ENCODE results near the gene MSI2.

Gene MSI2

GRCh38 chr17:57643062-57643461 lies 386.7 kb downstream of the MSI2 start:
- Histone ChIP-seq H3K36me3 (ENCODE audit: control insufficient read depth, low read depth, low read length) (no peaks in the 10 kb centered on the region), H3K27me3 (ENCODE audit: control insufficient read depth, insufficient read depth, low read length) (no peaks in the 10 kb centered on the region), H3K27ac (ENCODE audit: low read length) (no peak overlapping the region), H3K4me1 (ENCODE audit: control insufficient read depth, low read depth, low read length) (peaks cover 4% of the 10 kb centered on the region), H3K4me3 (ENCODE audit: low read length) (no peak overlapping the region), H3K9ac (ENCODE audit: low read length) (no peak overlapping the region), H3K9me3 (ENCODE audit: control insufficient read depth, low read depth, low read length) (no peaks in the 10 kb centered on the region)

- Histone ChIP-seq H3K4me3 (ENCODE audit: low read length) (no peak overlapping the region), H3K27ac (ENCODE audit: low read length) (no peak overlapping the region), H3K4me1 (ENCODE audit: control insufficient read depth, low read depth, low read length) (peaks cover 6% of the 10 kb centered on the region), H3K27me3 (ENCODE audit: control insufficient read depth, insufficient read depth, low read length) (no peaks in the 10 kb centered on the region), H3K9me3 (ENCODE audit: control insufficient read depth, low read depth, low read length) (no peaks in the 10 kb centered on the region), H3K9ac (ENCODE audit: low read length) (no peak overlapping the region), H3K36me3 (ENCODE audit: control insufficient read depth, low read depth, low read length) (no peaks in the 10 kb centered on the region)
Observed at GRCh38 chr17:57644326-57644725, 388.0 kb downstream of the MSI2 start.

GRCh38 chr17:57645950-57646665 lies 389.8 kb downstream of the MSI2 start:
- Histone ChIP-seq H3K9me3 (ENCODE audit: control insufficient read depth, low read depth, low read length) (no peaks in the 10 kb centered on the region), H3K36me3 (ENCODE audit: control insufficient read depth, low read depth, low read length) (no peaks in the 10 kb centered on the region), H3K4me1 (ENCODE audit: control insufficient read depth, low read depth, low read length) (peaks cover 24% of the 10 kb centered on the region), H3K9ac (ENCODE audit: low read length) (no peak overlapping the region), H3K27me3 (ENCODE audit: control insufficient read depth, insufficient read depth, low read length) (no peaks in the 10 kb centered on the region), H3K27ac (ENCODE audit: low read length) (no peak overlapping the region), H3K4me3 (ENCODE audit: low read length) (no peak overlapping the region)

- Histone ChIP-seq H3K4me3 (ENCODE audit: low read length) (no peak overlapping the region), H3K4me1 (ENCODE audit: control insufficient read depth, low read depth, low read length) (peaks cover 21% of the 10 kb centered on the region), H3K27me3 (ENCODE audit: control insufficient read depth, insufficient read depth, low read length) (no peaks in the 10 kb centered on the region), H3K27ac (ENCODE audit: low read length) (no peak overlapping the region), H3K9ac (ENCODE audit: low read length) (no peak overlapping the region), H3K36me3 (ENCODE audit: control insufficient read depth, low read depth, low read length) (no peaks in the 10 kb centered on the region), H3K9me3 (ENCODE audit: control insufficient read depth, low read depth, low read length) (no peaks in the 10 kb centered on the region)
Observed at GRCh38 chr17:57648720-57649119, 392.4 kb downstream of the MSI2 start.

GRCh38 chr17:57649191-57649590 lies 392.9 kb downstream of the MSI2 start:
- Histone ChIP-seq H3K9me3 (ENCODE audit: control insufficient read depth, low read depth, low read length) (no peaks in the 10 kb centered on the region), H3K27ac (ENCODE audit: low read length) (no peak overlapping the region), H3K36me3 (ENCODE audit: control insufficient read depth, low read depth, low read length) (no peaks in the 10 kb centered on the region), H3K4me1 (ENCODE audit: control insufficient read depth, low read depth, low read length) (peaks cover 21% of the 10 kb centered on the region), H3K9ac (ENCODE audit: low read length) (no peak overlapping the region), H3K4me3 (ENCODE audit: low read length) (no peak overlapping the region), H3K27me3 (ENCODE audit: control insufficient read depth, insufficient read depth, low read length) (no peaks in the 10 kb centered on the region)

GRCh38 chr17:57649731-57650484 lies 393.6 kb downstream of the MSI2 start:
- H3K4me1 ChIP-seq (ENCODE audit: control insufficient read depth, low read depth, low read length): peaks cover 21% of the 10 kb centered on the region
- no peaks in the 10 kb centered on the region for H3K9me3 ChIP-seq (ENCODE audit: control insufficient read depth, low read depth, low read length)
- peak overlapping the region; percentile 8 for H3K27ac ChIP-seq (ENCODE audit: low read length)
- H3K36me3 ChIP-seq (ENCODE audit: control insufficient read depth, low read depth, low read length): no peaks in the 10 kb centered on the region
- H3K9ac ChIP-seq (ENCODE audit: low read length): no peak overlapping the region
- H3K27me3 ChIP-seq (ENCODE audit: control insufficient read depth, insufficient read depth, low read length): no peaks in the 10 kb centered on the region
- peak overlapping the region; percentile 35 for H3K4me3 ChIP-seq (ENCODE audit: low read length)

- Histone ChIP-seq H3K27me3 (ENCODE audit: control insufficient read depth, insufficient read depth, low read length) (no peaks in the 10 kb centered on the region), H3K27ac (ENCODE audit: low read length) (peak overlapping the region; percentile 8), H3K9ac (ENCODE audit: low read length) (no peak overlapping the region), H3K9me3 (ENCODE audit: control insufficient read depth, low read depth, low read length) (no peaks in the 10 kb centered on the region), H3K4me3 (ENCODE audit: low read length) (peak overlapping the region; percentile 35), H3K4me1 (ENCODE audit: control insufficient read depth, low read depth, low read length) (peaks cover 21% of the 10 kb centered on the region), H3K36me3 (ENCODE audit: control insufficient read depth, low read depth, low read length) (no peaks in the 10 kb centered on the region)
Observed at GRCh38 chr17:57650548-57650947, 394.2 kb downstream of the MSI2 start.

- Histone ChIP-seq H3K27me3 (ENCODE audit: control insufficient read depth, insufficient read depth, low read length) (no peaks in the 10 kb centered on the region), H3K9ac (ENCODE audit: low read length) (no peak overlapping the region), H3K9me3 (ENCODE audit: control insufficient read depth, low read depth, low read length) (no peaks in the 10 kb centered on the region), H3K4me1 (ENCODE audit: control insufficient read depth, low read depth, low read length) (peaks cover 21% of the 10 kb centered on the region), H3K27ac (ENCODE audit: low read length) (no peak overlapping the region), H3K36me3 (ENCODE audit: control insufficient read depth, low read depth, low read length) (no peaks in the 10 kb centered on the region), H3K4me3 (ENCODE audit: low read length) (no peak overlapping the region)
Observed at GRCh38 chr17:57651451-57651850, 395.1 kb downstream of the MSI2 start.

GRCh38 chr17:57651996-57652395 lies 395.7 kb downstream of the MSI2 start:
- H3K27me3 ChIP-seq (ENCODE audit: control insufficient read depth, insufficient read depth, low read length): no peaks in the 10 kb centered on the region
- no peak overlapping the region for H3K27ac ChIP-seq (ENCODE audit: low read length)
- peaks cover 21% of the 10 kb centered on the region for H3K4me1 ChIP-seq (ENCODE audit: control insufficient read depth, low read depth, low read length)
- no peaks in the 10 kb centered on the region for H3K9me3 ChIP-seq (ENCODE audit: control insufficient read depth, low read depth, low read length)
- H3K9ac ChIP-seq (ENCODE audit: low read length): no peak overlapping the region
- no peaks in the 10 kb centered on the region for H3K36me3 ChIP-seq (ENCODE audit: control insufficient read depth, low read depth, low read length)
- H3K4me3 ChIP-seq (ENCODE audit: low read length): no peak overlapping the region

GRCh38 chr17:57652811-57653210 lies 396.5 kb downstream of the MSI2 start:
- no peaks in the 10 kb centered on the region for H3K36me3 ChIP-seq (ENCODE audit: control insufficient read depth, low read depth, low read length)
- no peaks in the 10 kb centered on the region for H3K27me3 ChIP-seq (ENCODE audit: control insufficient read depth, insufficient read depth, low read length)
- no peak overlapping the region for H3K27ac ChIP-seq (ENCODE audit: low read length)
- no peak overlapping the region for H3K9ac ChIP-seq (ENCODE audit: low read length)
- no peaks in the 10 kb centered on the region for H3K9me3 ChIP-seq (ENCODE audit: control insufficient read depth, low read depth, low read length)
- H3K4me3 ChIP-seq (ENCODE audit: low read length): no peak overlapping the region
- peaks cover 21% of the 10 kb centered on the region for H3K4me1 ChIP-seq (ENCODE audit: control insufficient read depth, low read depth, low read length)

- Histone ChIP-seq H3K9ac (ENCODE audit: low read length) (no peak overlapping the region), H3K9me3 (ENCODE audit: control insufficient read depth, low read depth, low read length) (no peaks in the 10 kb centered on the region), H3K27me3 (ENCODE audit: control insufficient read depth, insufficient read depth, low read length) (no peaks in the 10 kb centered on the region), H3K4me3 (ENCODE audit: low read length) (no peak overlapping the region), H3K4me1 (ENCODE audit: control insufficient read depth, low read depth, low read length) (peaks cover 21% of the 10 kb centered on the region), H3K36me3 (ENCODE audit: control insufficient read depth, low read depth, low read length) (no peaks in the 10 kb centered on the region), H3K27ac (ENCODE audit: low read length) (no peak overlapping the region)
Observed at GRCh38 chr17:57653279-57653678, 397.0 kb downstream of the MSI2 start.

All from iPS-18a (cell line).